ENCODE measurements around the gene PRR23E.

The PRR23E gene

GRCh38 chr3:127209840-127210653 lies 17.1 kb downstream of the PRR23E start:
- DNase-seq (ENCODE audit: low read depth, low spot score), result no peak

GRCh38 chr3:127210654-127210943 lies 17.7 kb downstream of the PRR23E start:
- DNase-seq (ENCODE audit: low read depth, low spot score), result no peak

- DNase-seq (ENCODE audit: low read depth, low spot score), result no peak
These were observed 18.5 kb downstream of the PRR23E start for GRCh38 chr3:127211118-127212060.

GRCh38 chr3:127212231-127212630 lies 19.3 kb downstream of the PRR23E start:
- DNase-seq (ENCODE audit: low read depth, low spot score), result no peak

GRCh38 chr3:127212711-127213110 lies 19.8 kb downstream of the PRR23E start:
- no peak for DNase-seq (ENCODE audit: low read depth, low spot score)

- DNase-seq (ENCODE audit: low read depth, low spot score), result no peak
These were observed 20.5 kb downstream of the PRR23E start for GRCh38 chr3:127213381-127213918.

GRCh38 chr3:127214975-127215374 lies 22.0 kb downstream of the PRR23E start:
- no peak for DNase-seq (ENCODE audit: low read depth, low spot score)

GRCh38 chr3:127215714-127216414 lies 22.9 kb downstream of the PRR23E start:
- DNase-seq (ENCODE audit: low read depth, low spot score), result no peak

- no peak for DNase-seq (ENCODE audit: low read depth, low spot score)
These were observed 23.7 kb downstream of the PRR23E start for GRCh38 chr3:127216415-127217261.

- no peak for DNase-seq (ENCODE audit: low read depth, low spot score)
These were observed 24.9 kb downstream of the PRR23E start for GRCh38 chr3:127217596-127218453.

- DNase-seq (ENCODE audit: low read depth, low spot score), result no peak
These were observed 25.6 kb downstream of the PRR23E start for GRCh38 chr3:127218454-127218922.

- no peak for DNase-seq (ENCODE audit: low read depth, low spot score)
These were observed 27.6 kb downstream of the PRR23E start for GRCh38 chr3:127220497-127220896.

- no peak for DNase-seq (ENCODE audit: low read depth, low spot score)
These were observed 28.1 kb downstream of the PRR23E start for GRCh38 chr3:127221037-127221436.

- no peak for DNase-seq (ENCODE audit: low read depth, low spot score)
These were observed 28.6 kb downstream of the PRR23E start for GRCh38 chr3:127221446-127222035.

GRCh38 chr3:127222163-127222562 lies 29.2 kb downstream of the PRR23E start:
- DNase-seq (ENCODE audit: low read depth, low spot score), result no peak

- no peak for DNase-seq (ENCODE audit: low read depth, low spot score)
These were observed 29.7 kb downstream of the PRR23E start for GRCh38 chr3:127222664-127223063.

GRCh38 chr3:127224118-127224517 lies 31.2 kb downstream of the PRR23E start:
- DNase-seq (ENCODE audit: low read depth, low spot score), result no peak

GRCh38 chr3:127226457-127226856 lies 33.5 kb downstream of the PRR23E start:
- DNase-seq (ENCODE audit: low read depth, low spot score), result no peak

Data from astrocyte of the hippocampus (primary cell).